HepG2 (cell line): Measurements from ENCODE around the gene MRPL50. TPM values are rescaled to one million over a fixed set of nuclear protein-coding genes. Genes with fewer than 3 reads are reported as not detected.

Experiments
- ARID2 ChIP-seq: sonication (generic); formaldehyde crosslinking; IDR thresholded peaks from 2 replicates; pipeline ENCODE4 v1.8.1; 2022; ENCODE audit warnings: mild to moderate bottlenecking, missing genetic modification reagents, borderline replicate concordance
- ATRX ChIP-seq: sonication (generic); formaldehyde crosslinking; IDR thresholded peaks from 2 replicates; pipeline ENCODE4 v1.4.0; 2020; ENCODE audit warnings: missing genetic modification reagents, borderline replicate concordance
- BHLHE40 ChIP-seq: IDR thresholded peaks from 2 replicates; pipeline ENCODE4 v1.6.1; 2011; ENCODE audit warnings: low read length, improper control_type of control experiment
- DR1 ChIP-seq: sonication (generic); formaldehyde crosslinking; IDR thresholded peaks from 2 replicates; pipeline ENCODE4 v1.8.0; 2021; ENCODE audit warnings: mild to moderate bottlenecking, missing genetic modification reagents, inconsistent platforms
- GABPA ChIP-seq, 2 experiments: IDR thresholded peaks; 2 replicates each; pipeline ENCODE4 v1.6.1; 2011 to 2016; ENCODE audit warnings: low read depth in 2 of 2, low read length in 1 of 2, missing biosample characterization in 1 of 2, missing genetic modification characterization in 1 of 2
- IKZF4 ChIP-seq: sonication (generic); formaldehyde crosslinking; IDR thresholded peaks from 2 replicates; pipeline ENCODE4 v1.5.1; 2020; ENCODE audit warnings: borderline replicate concordance, mild to moderate bottlenecking, low read depth, missing genetic modification reagents; ENCODE audit errors: not compliant biosample characterization
- KDM5B ChIP-seq: sonication (generic); formaldehyde crosslinking; IDR thresholded peaks from 2 replicates; pipeline ENCODE4 v1.4.0; 2020; ENCODE audit warnings: missing genetic modification reagents, mild to moderate bottlenecking, borderline replicate concordance
- polyA plus RNA-seq, 8 experiments: library from polyadenylated mRNA; depleted of rRNA in 3 of 8; stranded (reverse) in 7 of 8; unstranded in 1 of 8; fragments of >200 nt; fragmentation: Illumina TruSeq in 4 of 8; extraction: Trizol in 4 of 8; gene quantifications; 2 replicates each; pipeline versions ENCODE4 v1.2.1 to v1.2.3, GENCODE V29; 2011 to 2016; ENCODE audit warnings: low read depth in 4 of 8, missing spikeins in 1 of 8, mixed read lengths in 1 of 8; ENCODE audit not compliant: insufficient read depth in 1 of 8
- total RNA-seq, 5 experiments: library from RNA; depleted of rRNA; stranded (reverse); fragments of >200 nt; fragmentation: Illumina TruSeq; extraction: Trizol; gene quantifications; 2 replicates each; pipeline ENCODE4 v1.2.3, GENCODE V29; 2016; ENCODE audit warnings: low read depth in 1 of 5
- TF ChIP-seq, protein P1 (sequence below): sonication (generic); formaldehyde crosslinking; IDR thresholded peaks from 2 replicates; pipeline ENCODE4 v1.5.0; 2020; ENCODE audit warnings: mild to moderate bottlenecking, missing genetic modification reagents
- TF ChIP-seq, protein P2 (sequence below): IDR thresholded peaks from 2 replicates; pipeline ENCODE4 v1.4.0; 2020; ENCODE audit warnings: mild to moderate bottlenecking, missing genetic modification reagents
- TF ChIP-seq, protein P3 (sequence below): sonication (generic); formaldehyde crosslinking; IDR thresholded peaks from 2 replicates; pipeline ENCODE4 v1.4.0; 2020; ENCODE audit warnings: mild to moderate bottlenecking, missing genetic modification reagents
- TF ChIP-seq, protein P4 (sequence below): sonication (generic); formaldehyde crosslinking; IDR thresholded peaks from 2 replicates; pipeline ENCODE4 v1.8.0; 2022; ENCODE audit warnings: low read depth, missing genetic modification reagents

The MRPL50 gene
- total and polyA plus RNA-seq, 2 of the 13 experiments (the other 11 are each of a cell fraction or from before 2014, with no cell fraction given): 37.1 to 70.0 TPM

DNA sequence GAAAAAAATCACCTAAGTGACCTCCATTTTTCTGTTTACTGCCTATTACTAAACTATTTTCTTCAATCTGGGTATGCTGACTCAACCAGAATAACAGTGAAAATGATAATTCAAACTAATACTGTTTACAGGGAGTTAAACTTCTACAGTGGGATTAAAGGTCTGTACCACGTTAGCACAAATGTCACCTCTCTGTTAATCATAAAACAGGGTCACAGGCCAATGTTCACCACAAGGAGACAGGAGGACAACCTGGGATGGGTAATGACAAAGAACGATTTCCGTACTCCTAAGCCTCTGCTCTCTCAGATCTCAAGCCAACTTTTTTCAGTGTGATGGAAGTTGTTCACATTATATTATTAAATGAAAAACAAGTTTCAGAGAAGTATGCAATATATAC lies 34.8 kb upstream of the MRPL50 start (continued):
- TF ChIP-seq BHLHE40 (no peak), DR1 (CRISPR knock-in tag) (no peak), IKZF4 (CRISPR knock-in tag) (no peak), KDM5B (CRISPR knock-in tag) (no peak), GABPA (IDR thresholded peaks at IDR 0.05; ENCODE audit: low read depth, low read length) (no peak), GABPA (CRISPR knock-in tag; IDR thresholded peaks at IDR 0.05; ENCODE audit: low read depth) (peak; percentile 39; the same call in 1 of the 2 replicates), ARID2 (CRISPR knock-in tag) (no peak), ATRX (CRISPR knock-in tag) (no peak)
- TF ChIP-seq, protein P1, sequence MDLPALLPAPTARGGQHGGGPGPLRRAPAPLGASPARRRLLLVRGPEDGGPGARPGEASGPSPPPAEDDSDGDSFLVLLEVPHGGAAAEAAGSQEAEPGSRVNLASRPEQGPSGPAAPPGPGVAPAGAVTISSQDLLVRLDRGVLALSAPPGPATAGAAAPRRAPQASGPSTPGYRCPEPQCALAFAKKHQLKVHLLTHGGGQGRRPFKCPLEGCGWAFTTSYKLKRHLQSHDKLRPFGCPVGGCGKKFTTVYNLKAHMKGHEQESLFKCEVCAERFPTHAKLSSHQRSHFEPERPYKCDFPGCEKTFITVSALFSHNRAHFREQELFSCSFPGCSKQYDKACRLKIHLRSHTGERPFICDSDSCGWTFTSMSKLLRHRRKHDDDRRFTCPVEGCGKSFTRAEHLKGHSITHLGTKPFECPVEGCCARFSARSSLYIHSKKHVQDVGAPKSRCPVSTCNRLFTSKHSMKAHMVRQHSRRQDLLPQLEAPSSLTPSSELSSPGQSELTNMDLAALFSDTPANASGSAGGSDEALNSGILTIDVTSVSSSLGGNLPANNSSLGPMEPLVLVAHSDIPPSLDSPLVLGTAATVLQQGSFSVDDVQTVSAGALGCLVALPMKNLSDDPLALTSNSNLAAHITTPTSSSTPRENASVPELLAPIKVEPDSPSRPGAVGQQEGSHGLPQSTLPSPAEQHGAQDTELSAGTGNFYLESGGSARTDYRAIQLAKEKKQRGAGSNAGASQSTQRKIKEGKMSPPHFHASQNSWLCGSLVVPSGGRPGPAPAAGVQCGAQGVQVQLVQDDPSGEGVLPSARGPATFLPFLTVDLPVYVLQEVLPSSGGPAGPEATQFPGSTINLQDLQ (CRISPR knock-in tag): no peak
- TF ChIP-seq, protein P2, sequence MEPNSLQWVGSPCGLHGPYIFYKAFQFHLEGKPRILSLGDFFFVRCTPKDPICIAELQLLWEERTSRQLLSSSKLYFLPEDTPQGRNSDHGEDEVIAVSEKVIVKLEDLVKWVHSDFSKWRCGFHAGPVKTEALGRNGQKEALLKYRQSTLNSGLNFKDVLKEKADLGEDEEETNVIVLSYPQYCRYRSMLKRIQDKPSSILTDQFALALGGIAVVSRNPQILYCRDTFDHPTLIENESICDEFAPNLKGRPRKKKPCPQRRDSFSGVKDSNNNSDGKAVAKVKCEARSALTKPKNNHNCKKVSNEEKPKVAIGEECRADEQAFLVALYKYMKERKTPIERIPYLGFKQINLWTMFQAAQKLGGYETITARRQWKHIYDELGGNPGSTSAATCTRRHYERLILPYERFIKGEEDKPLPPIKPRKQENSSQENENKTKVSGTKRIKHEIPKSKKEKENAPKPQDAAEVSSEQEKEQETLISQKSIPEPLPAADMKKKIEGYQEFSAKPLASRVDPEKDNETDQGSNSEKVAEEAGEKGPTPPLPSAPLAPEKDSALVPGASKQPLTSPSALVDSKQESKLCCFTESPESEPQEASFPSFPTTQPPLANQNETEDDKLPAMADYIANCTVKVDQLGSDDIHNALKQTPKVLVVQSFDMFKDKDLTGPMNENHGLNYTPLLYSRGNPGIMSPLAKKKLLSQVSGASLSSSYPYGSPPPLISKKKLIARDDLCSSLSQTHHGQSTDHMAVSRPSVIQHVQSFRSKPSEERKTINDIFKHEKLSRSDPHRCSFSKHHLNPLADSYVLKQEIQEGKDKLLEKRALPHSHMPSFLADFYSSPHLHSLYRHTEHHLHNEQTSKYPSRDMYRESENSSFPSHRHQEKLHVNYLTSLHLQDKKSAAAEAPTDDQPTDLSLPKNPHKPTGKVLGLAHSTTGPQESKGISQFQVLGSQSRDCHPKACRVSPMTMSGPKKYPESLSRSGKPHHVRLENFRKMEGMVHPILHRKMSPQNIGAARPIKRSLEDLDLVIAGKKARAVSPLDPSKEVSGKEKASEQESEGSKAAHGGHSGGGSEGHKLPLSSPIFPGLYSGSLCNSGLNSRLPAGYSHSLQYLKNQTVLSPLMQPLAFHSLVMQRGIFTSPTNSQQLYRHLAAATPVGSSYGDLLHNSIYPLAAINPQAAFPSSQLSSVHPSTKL (CRISPR knock-in tag): peak; percentile 98
- TF ChIP-seq, protein P3, sequence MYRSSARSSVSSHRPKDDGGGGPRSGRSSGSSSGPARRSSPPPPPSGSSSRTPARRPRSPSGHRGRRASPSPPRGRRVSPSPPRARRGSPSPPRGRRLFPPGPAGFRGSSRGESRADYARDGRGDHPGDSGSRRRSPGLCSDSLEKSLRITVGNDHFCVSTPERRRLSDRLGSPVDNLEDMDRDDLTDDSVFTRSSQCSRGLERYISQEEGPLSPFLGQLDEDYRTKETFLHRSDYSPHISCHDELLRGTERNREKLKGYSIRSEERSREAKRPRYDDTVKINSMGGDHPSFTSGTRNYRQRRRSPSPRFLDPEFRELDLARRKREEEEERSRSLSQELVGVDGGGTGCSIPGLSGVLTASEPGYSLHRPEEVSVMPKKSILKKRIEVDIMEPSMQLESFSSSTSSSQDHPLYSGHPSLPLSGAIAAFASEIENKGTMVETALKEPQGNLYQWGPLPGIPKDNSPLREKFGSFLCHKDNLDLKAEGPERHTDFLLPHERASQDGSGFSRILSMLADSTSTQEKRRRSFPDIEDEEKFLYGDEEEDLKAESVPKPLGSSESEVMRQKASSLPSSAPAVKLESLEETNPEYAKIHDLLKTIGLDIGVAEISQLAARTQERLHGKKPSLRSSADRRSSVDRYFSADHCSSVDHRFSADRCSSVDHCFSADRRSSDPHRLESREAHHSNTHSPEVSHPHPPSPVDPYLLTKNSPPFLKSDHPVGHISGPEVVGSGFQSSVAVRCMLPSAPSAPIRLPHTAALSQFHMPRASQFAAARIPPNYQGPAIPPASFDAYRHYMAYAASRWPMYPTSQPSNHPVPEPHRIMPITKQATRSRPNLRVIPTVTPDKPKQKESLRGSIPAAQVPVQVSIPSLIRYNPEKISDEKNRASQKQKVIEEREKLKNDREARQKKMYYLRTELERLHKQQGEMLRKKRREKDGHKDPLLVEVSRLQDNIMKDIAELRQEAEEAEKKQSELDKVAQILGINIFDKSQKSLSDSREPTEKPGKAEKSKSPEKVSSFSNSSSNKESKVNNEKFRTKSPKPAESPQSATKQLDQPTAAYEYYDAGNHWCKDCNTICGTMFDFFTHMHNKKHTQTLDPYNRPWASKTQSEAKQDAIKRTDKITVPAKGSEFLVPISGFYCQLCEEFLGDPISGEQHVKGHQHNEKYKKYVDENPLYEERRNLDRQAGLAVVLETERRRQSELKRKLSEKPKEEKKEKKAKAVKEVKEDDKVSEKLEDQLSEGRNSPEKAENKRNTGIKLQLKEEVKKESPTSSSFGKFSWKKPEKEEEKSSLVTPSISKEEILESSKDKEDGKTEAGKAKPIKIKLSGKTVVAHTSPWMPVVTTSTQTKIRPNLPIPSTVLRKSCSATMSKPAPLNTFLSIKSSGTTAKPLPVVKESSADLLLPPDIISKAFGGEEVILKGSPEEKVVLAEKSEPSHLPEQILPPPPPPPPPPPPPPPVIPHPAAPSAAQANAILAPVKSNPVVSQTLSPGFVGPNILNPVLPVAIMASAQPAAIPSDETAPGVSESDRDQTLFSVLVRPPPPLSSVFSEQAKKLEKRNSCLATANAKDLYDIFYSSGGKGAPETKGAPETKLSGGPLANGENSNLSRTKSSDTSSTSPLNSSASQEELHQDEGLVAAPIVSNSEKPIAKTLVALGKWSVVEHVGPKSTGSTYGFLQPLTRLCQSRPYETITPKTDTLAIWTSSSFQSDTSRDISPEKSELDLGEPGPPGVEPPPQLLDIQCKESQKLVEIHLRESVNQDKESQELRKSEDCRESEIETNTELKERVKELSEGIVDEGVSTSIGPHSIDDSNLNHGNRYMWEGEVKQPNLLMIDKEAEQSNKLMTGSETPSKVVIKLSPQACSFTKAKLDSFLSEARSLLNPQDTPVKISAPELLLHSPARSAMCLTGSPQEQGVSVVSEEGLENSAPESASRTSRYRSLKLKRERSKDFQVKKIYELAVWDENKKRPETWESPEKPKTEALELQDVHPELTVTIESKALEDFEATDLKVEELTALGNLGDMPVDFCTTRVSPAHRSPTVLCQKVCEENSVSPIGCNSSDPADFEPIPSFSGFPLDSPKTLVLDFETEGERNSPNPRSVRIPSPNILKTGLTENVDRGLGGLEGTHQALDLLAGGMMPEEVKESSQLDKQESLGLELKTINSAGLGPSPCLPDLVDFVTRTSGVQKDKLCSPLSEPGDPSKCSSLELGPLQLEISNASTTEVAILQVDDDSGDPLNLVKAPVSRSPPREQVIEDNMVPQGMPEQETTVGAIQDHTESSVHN (CRISPR knock-in tag): no peak
- TF ChIP-seq, protein P4, sequence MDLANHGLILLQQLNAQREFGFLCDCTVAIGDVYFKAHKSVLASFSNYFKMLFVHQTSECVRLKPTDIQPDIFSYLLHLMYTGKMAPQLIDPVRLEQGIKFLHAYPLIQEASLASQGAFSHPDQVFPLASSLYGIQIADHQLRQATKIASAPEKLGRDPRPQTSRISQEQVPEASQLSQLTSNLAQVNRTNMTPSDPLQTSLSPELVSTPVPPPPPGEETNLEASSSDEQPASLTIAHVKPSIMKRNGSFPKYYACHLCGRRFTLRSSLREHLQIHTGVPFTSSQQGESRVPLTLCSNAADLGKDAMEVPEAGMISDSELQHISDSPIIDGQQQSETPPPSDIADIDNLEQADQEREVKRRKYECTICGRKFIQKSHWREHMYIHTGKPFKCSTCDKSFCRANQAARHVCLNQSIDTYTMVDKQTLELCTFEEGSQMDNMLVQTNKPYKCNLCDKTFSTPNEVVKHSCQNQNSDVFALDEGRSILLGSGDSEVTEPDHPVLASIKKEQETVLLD (CRISPR knock-in tag): no peak
